AG10803 (cell line): ENCODE results near the gene PHLDB2.

Source experiments
- DNase-seq: peaks from one replicate; pipeline ENCODE4 v3.0.0; 2010; ENCODE audit warnings: low read depth
- H3K4me3 ChIP-seq: 2 replicates; pipeline ENCODE4 v1.5.1; 2011; ENCODE audit warnings: mild to moderate bottlenecking, low read length, control low read depth
- CTCF ChIP-seq: conservative IDR thresholded peaks from 2 replicates; pipeline ENCODE4 v1.5.1; 2011; ENCODE audit warnings: mild to moderate bottlenecking, low read length, control low read depth, inconsistent platforms

The PHLDB2 gene

GRCh38 chr3:111929484-111929883, 70.4 kb downstream of the PHLDB2 start:
- no peak for TF ChIP-seq CTCF
- no peak overlapping the region for H3K4me3 ChIP-seq
- no peak for DNase-seq

- TF ChIP-seq CTCF = no peak
- DNase-seq = no peak
- no peak overlapping the region for H3K4me3 ChIP-seq
Measured at GRCh38 chr3:111932946-111933345, 73.9 kb downstream of the PHLDB2 start.

GRCh38 chr3:111936191-111936841, 77.3 kb downstream of the PHLDB2 start:
- TF ChIP-seq CTCF = no peak
- peak; percentile 82 for DNase-seq
- no peak overlapping the region for H3K4me3 ChIP-seq

GRCh38 chr3:111936967-111937366, 77.9 kb downstream of the PHLDB2 start:
- H3K4me3 ChIP-seq = no peak overlapping the region
- peak; percentile 57 for DNase-seq
- no peak for TF ChIP-seq CTCF

GRCh38 chr3:111937871-111938270, 78.8 kb downstream of the PHLDB2 start:
- TF ChIP-seq CTCF = no peak
- no peak for DNase-seq

GRCh38 chr3:111939873-111940272, 80.8 kb downstream of the PHLDB2 start:
- TF ChIP-seq CTCF = no peak
- DNase-seq = no peak
- H3K4me3 ChIP-seq = no peak overlapping the region

More at GRCh38 chr3:111937871-111938270, 78.8 kb downstream of the PHLDB2 start:
- H3K4me3 ChIP-seq = no peak overlapping the region

GRCh38 chr3:111943533-111943932, 84.5 kb downstream of the PHLDB2 start:
- DNase-seq = no peak
- TF ChIP-seq CTCF = no peak

More at GRCh38 chr3:111943533-111943932, 84.5 kb downstream of the PHLDB2 start:
- H3K4me3 ChIP-seq = no peak overlapping the region
